ENCODE data around the gene SCARB1.

The SCARB1 gene

GRCh38 chr12:124742111-124742510, 121.6 kb downstream of the SCARB1 start:
- no peaks in the 10 kb centered on the region for H4K20me1 ChIP-seq (ENCODE audit: insufficient read depth, low read length)

GRCh38 chr12:124741211-124741610, 122.5 kb downstream of the SCARB1 start:
- no peak overlapping the region for H3K27ac ChIP-seq (ENCODE audit: low read depth, low read length, poor library complexity, severe bottlenecking)
- no peaks in the 10 kb centered on the region for H3K9me2 ChIP-seq (ENCODE audit: low read depth, low read length)
- H3F3A ChIP-seq (ENCODE audit: insufficient read depth, low read length): no peaks in the 10 kb centered on the region
- no peaks in the 10 kb centered on the region for H3K9me3 ChIP-seq (ENCODE audit: low read length)
- H3K9ac ChIP-seq (ENCODE audit: low read length): no peak overlapping the region
- H2AFZ ChIP-seq (ENCODE audit: low read length): no peak overlapping the region
- H3K4me1 ChIP-seq (ENCODE audit: insufficient read depth, low read length, severe bottlenecking): no peaks in the 10 kb centered on the region
- no peak overlapping the region for H3K4me3 ChIP-seq (ENCODE audit: low read depth, low read length, poor library complexity, severe bottlenecking)
- TF ChIP-seq EZH2 (IDR thresholded peaks at IDR 0.05; ENCODE audit: borderline replicate concordance, low read length) (no peak), CTCF (IDR thresholded peaks at IDR 0.05; ENCODE audit: low read length) (no peak)
- no peaks in the 10 kb centered on the region for H3K36me3 ChIP-seq (ENCODE audit: insufficient read depth, low read length)
- no peaks in the 10 kb centered on the region for H4K20me1 ChIP-seq (ENCODE audit: insufficient read depth, low read length)
- peaks cover 22% of the 10 kb centered on the region for H3K27me3 ChIP-seq (ENCODE audit: insufficient read depth, low read length)
- no peaks in the 10 kb centered on the region for H3K79me2 ChIP-seq (ENCODE audit: insufficient read depth, low read length)
- no peak overlapping the region for H3K4me2 ChIP-seq (ENCODE audit: low read length)

More at GRCh38 chr12:124742111-124742510, 121.6 kb downstream of the SCARB1 start:
- no peaks in the 10 kb centered on the region for H3K79me2 ChIP-seq (ENCODE audit: insufficient read depth, low read length)
- no peak for TF ChIP-seq CTCF (IDR thresholded peaks at IDR 0.05; ENCODE audit: low read length)
- TF ChIP-seq EZH2 (IDR thresholded peaks at IDR 0.05; ENCODE audit: borderline replicate concordance, low read length): no peak
- H3K36me3 ChIP-seq (ENCODE audit: insufficient read depth, low read length): no peaks in the 10 kb centered on the region
- H2AFZ ChIP-seq (ENCODE audit: low read length): no peak overlapping the region
- H3K4me2 ChIP-seq (ENCODE audit: low read length): no peak overlapping the region
- H3K27ac ChIP-seq (ENCODE audit: low read depth, low read length, poor library complexity, severe bottlenecking): no peak overlapping the region
- no peaks in the 10 kb centered on the region for H3F3A ChIP-seq (ENCODE audit: insufficient read depth, low read length)
- no peak overlapping the region for H3K4me3 ChIP-seq (ENCODE audit: low read depth, low read length, poor library complexity, severe bottlenecking)
- peaks cover 22% of the 10 kb centered on the region for H3K27me3 ChIP-seq (ENCODE audit: insufficient read depth, low read length)
- H3K4me1 ChIP-seq (ENCODE audit: insufficient read depth, low read length, severe bottlenecking): no peaks in the 10 kb centered on the region
- H3K9me2 ChIP-seq (ENCODE audit: low read depth, low read length): no peaks in the 10 kb centered on the region
- H3K9ac ChIP-seq (ENCODE audit: low read length): no peak overlapping the region
- no peaks in the 10 kb centered on the region for H3K9me3 ChIP-seq (ENCODE audit: low read length)

- Histone ChIP-seq H3K4me1 (ENCODE audit: insufficient read depth, low read length, severe bottlenecking) (no peaks in the 10 kb centered on the region), H3K27ac (ENCODE audit: low read depth, low read length, poor library complexity, severe bottlenecking) (no peak overlapping the region), H2AFZ (ENCODE audit: low read length) (no peak overlapping the region), H4K20me1 (ENCODE audit: insufficient read depth, low read length) (no peaks in the 10 kb centered on the region), H3K4me3 (ENCODE audit: low read depth, low read length, poor library complexity, severe bottlenecking) (no peak overlapping the region), H3K36me3 (ENCODE audit: insufficient read depth, low read length) (no peaks in the 10 kb centered on the region), H3K9ac (ENCODE audit: low read length) (no peak overlapping the region), H3F3A (ENCODE audit: insufficient read depth, low read length) (no peaks in the 10 kb centered on the region), H3K9me3 (ENCODE audit: low read length) (no peaks in the 10 kb centered on the region), H3K79me2 (ENCODE audit: insufficient read depth, low read length) (no peaks in the 10 kb centered on the region), H3K27me3 (ENCODE audit: insufficient read depth, low read length) (peaks cover 22% of the 10 kb centered on the region), H3K9me2 (ENCODE audit: low read depth, low read length) (no peaks in the 10 kb centered on the region), H3K4me2 (ENCODE audit: low read length) (no peak overlapping the region)
- TF ChIP-seq EZH2 (IDR thresholded peaks at IDR 0.05; ENCODE audit: borderline replicate concordance, low read length): no peak
- no peak for TF ChIP-seq CTCF (IDR thresholded peaks at IDR 0.05; ENCODE audit: low read length)
Observed at GRCh38 chr12:124740691-124741137, 123.0 kb downstream of the SCARB1 start.
